HUDEP-2 (cell line): ENCODE measurements around the gene FGF8.

Source experiments
- DNase-seq, 76 experiments: peaks; one replicate each; lab custom pipeline; 2025; ENCODE audit not compliant: unreplicated experiment in 76 of 76; lab: John Stamatoyannopoulos, UW

The FGF8 gene

GRCh38 chr10:101744267-101744666, 31.6 kb downstream of the FGF8 start:
- DNase-seq = no peak

- no peak for DNase-seq
Measured at GRCh38 chr10:101741938-101742337, 34.0 kb downstream of the FGF8 start.

- no peak for DNase-seq
Measured at GRCh38 chr10:101736666-101737065, 39.2 kb downstream of the FGF8 start.

- no peak for DNase-seq
Measured at GRCh38 chr10:101732096-101732495, 43.8 kb downstream of the FGF8 start.

GRCh38 chr10:101726115-101726387, 49.9 kb downstream of the FGF8 start:
- DNase-seq = no peak

GRCh38 chr10:101725296-101726114, 50.4 kb downstream of the FGF8 start:
- no peak for DNase-seq

- DNase-seq = no peak
Measured at GRCh38 chr10:101724446-101724845, 51.5 kb downstream of the FGF8 start.

GRCh38 chr10:101723176-101723575, 52.7 kb downstream of the FGF8 start:
- DNase-seq = no peak

GRCh38 chr10:101721806-101722205, 54.1 kb downstream of the FGF8 start:
- DNase-seq = no peak

GRCh38 chr10:101720606-101721230, 55.2 kb downstream of the FGF8 start:
- no peak for DNase-seq
